ENCODE data around the gene ATG13. TPM values are rescaled to one million over a fixed set of nuclear protein-coding genes. Genes with fewer than 3 reads are reported as not detected.

Gene ATG13
- total and polyA plus RNA-seq, 2 of the 8 experiments (the other 6 are each of a cell fraction or from before 2014, with no cell fraction given) = 65.0 to 77.4 TPM

GRCh38 chr11:46609386-46609785 lies 8.0 kb upstream of the ATG13 start (continued):
- TF ChIP-seq USF2 (IDR thresholded peaks at IDR 0.05; ENCODE audit: low read length) = no peak

Data from H1 (cell line).